Mesenchymal stem cell (in vitro differentiated cells and primary cell): Measurements from ENCODE around the gene RHAG.
"Not testable (repeated sequence)": the region's sequence is repeated elsewhere in the genome, so short reads cannot be mapped to it uniquely, and the experiment has no call there.

Source experiments
- DNase-seq: peaks from one replicate; pipeline ENCODE4 v3.0.0-alpha.2; 2013
- H2AFZ ChIP-seq: one replicate; pipeline ENCODE4 v1.6.1; 2013; ENCODE audit warnings: low read depth, mild to moderate bottlenecking, control low read depth, inconsistent platforms, low read length, moderate library complexity
- H2AK5ac ChIP-seq: 2 replicates; pipeline ENCODE4 v1.6.1; 2013; ENCODE audit warnings: low read length, moderate library complexity, mild to moderate bottlenecking, inconsistent platforms; ENCODE audit not compliant: severe bottlenecking
- H2BK120ac ChIP-seq: one replicate; pipeline ENCODE4 v1.6.1; 2013; ENCODE audit warnings: low read depth, mild to moderate bottlenecking, inconsistent platforms, low read length, moderate library complexity
- H2BK12ac ChIP-seq, 2 experiments: one replicate each; pipeline ENCODE4 v1.6.1; 2013; ENCODE audit warnings: inconsistent platforms in 2 of 2, low read length in 2 of 2, mild to moderate bottlenecking in 2 of 2, moderate library complexity in 2 of 2, control low read depth in 1 of 2
- H2BK15ac ChIP-seq: one replicate; pipeline ENCODE4 v1.6.1; 2013; ENCODE audit warnings: mild to moderate bottlenecking, low read depth, inconsistent platforms; ENCODE audit not compliant: poor library complexity, severe bottlenecking
- H2BK5ac ChIP-seq: 2 replicates; pipeline ENCODE4 v1.6.1; 2013; ENCODE audit warnings: low read depth, mild to moderate bottlenecking, low read length, control low read depth, inconsistent platforms; ENCODE audit not compliant: poor library complexity, severe bottlenecking
- H3K14ac ChIP-seq, 2 experiments: one replicate each; pipeline ENCODE4 v1.6.1; 2013; ENCODE audit warnings: inconsistent platforms in 2 of 2, low read length in 2 of 2, control low read depth in 1 of 2, mild to moderate bottlenecking in 1 of 2, moderate library complexity in 1 of 2
- H3K18ac ChIP-seq, 2 experiments: one replicate each; pipeline ENCODE4 v1.6.1; 2013; ENCODE audit warnings: inconsistent platforms in 2 of 2, low read length in 2 of 2, control low read depth in 1 of 2, low read depth in 1 of 2, mild to moderate bottlenecking in 1 of 2
- H3K23ac ChIP-seq, 2 experiments: one replicate each; pipeline ENCODE4 v1.6.1; 2013; ENCODE audit warnings: inconsistent platforms in 2 of 2, low read length in 2 of 2, mild to moderate bottlenecking in 2 of 2, moderate library complexity in 2 of 2, control low read depth in 1 of 2
- H3K27ac ChIP-seq: 2 replicates; pipeline ENCODE4 v1.5.1; 2013; ENCODE audit warnings: mild to moderate bottlenecking, moderate library complexity, low read length, control low read depth, inconsistent platforms; ENCODE audit not compliant: poor library complexity, severe bottlenecking
- H3K27me3 ChIP-seq, 2 experiments: 2 replicates each; pipeline versions ENCODE4 v1.6.1 to v1.7.0; 2013; ENCODE audit warnings: low read length in 2 of 2, mild to moderate bottlenecking in 2 of 2, moderate library complexity in 2 of 2, control low read depth in 1 of 2, inconsistent platforms in 1 of 2; ENCODE audit not compliant: control insufficient read depth in 1 of 2, insufficient read depth in 1 of 2
- H3K36me3 ChIP-seq, 2 experiments: 2 replicates each; pipeline versions ENCODE4 v1.6.1 to v1.7.0; 2013; ENCODE audit warnings: low read length in 2 of 2, control low read depth in 1 of 2, inconsistent platforms in 1 of 2, low read depth in 1 of 2, mild to moderate bottlenecking in 1 of 2; ENCODE audit not compliant: insufficient read depth in 2 of 2, control insufficient read depth in 1 of 2
- H3K4ac ChIP-seq, 2 experiments: one replicate each; pipeline ENCODE4 v1.6.1; 2013; ENCODE audit warnings: inconsistent platforms in 2 of 2, low read length in 2 of 2, mild to moderate bottlenecking in 2 of 2, moderate library complexity in 2 of 2, control low read depth in 1 of 2, low read depth in 1 of 2
- H3K4me1 ChIP-seq: 2 replicates; pipeline ENCODE4 v1.6.1; 2013; ENCODE audit warnings: low read depth, low read length, control low read depth; ENCODE audit not compliant: control insufficient read depth, insufficient read depth
- H3K4me2 ChIP-seq: 2 replicates; pipeline ENCODE4 v1.6.1; 2013; ENCODE audit warnings: low read length, mild to moderate bottlenecking, inconsistent platforms; ENCODE audit not compliant: poor library complexity, severe bottlenecking
- H3K4me3 ChIP-seq, 2 experiments: 2 replicates each; pipeline versions ENCODE4 v1.5.1 to v1.7.0; 2013; ENCODE audit warnings: low read length in 2 of 2, mild to moderate bottlenecking in 2 of 2, control low read depth in 1 of 2, low read depth in 1 of 2; ENCODE audit not compliant: insufficient read depth in 1 of 2
- H3K79me1 ChIP-seq: replicated peaks from 2 replicates; pipeline ENCODE4 v1.6.1; 2013; ENCODE audit warnings: mild to moderate bottlenecking, control low read depth, low read length, inconsistent platforms; ENCODE audit not compliant: poor library complexity, severe bottlenecking
- H3K9ac ChIP-seq: 2 replicates; pipeline ENCODE4 v1.7.0; 2013; ENCODE audit warnings: mild to moderate bottlenecking, low read length, moderate library complexity
- H3K9me3 ChIP-seq: 2 replicates; pipeline ENCODE4 v1.7.0; 2013; ENCODE audit warnings: mild to moderate bottlenecking, low read length; ENCODE audit not compliant: control insufficient read depth
- H4K8ac ChIP-seq: one replicate; pipeline ENCODE4 v1.6.1; 2013; ENCODE audit warnings: inconsistent platforms, mild to moderate bottlenecking, low read length, moderate library complexity
- H4K91ac ChIP-seq: one replicate; pipeline ENCODE4 v1.6.1; 2013; ENCODE audit warnings: mild to moderate bottlenecking, low read length, inconsistent platforms
- WGBS: methylation state at CpG from one replicate; pipeline ENCODE4 v1.1.7; 2013; ENCODE audit warnings: mixed read lengths; 5-methylcytosine and 5-hydroxymethylcytosine counted together

The RHAG gene

DNA sequence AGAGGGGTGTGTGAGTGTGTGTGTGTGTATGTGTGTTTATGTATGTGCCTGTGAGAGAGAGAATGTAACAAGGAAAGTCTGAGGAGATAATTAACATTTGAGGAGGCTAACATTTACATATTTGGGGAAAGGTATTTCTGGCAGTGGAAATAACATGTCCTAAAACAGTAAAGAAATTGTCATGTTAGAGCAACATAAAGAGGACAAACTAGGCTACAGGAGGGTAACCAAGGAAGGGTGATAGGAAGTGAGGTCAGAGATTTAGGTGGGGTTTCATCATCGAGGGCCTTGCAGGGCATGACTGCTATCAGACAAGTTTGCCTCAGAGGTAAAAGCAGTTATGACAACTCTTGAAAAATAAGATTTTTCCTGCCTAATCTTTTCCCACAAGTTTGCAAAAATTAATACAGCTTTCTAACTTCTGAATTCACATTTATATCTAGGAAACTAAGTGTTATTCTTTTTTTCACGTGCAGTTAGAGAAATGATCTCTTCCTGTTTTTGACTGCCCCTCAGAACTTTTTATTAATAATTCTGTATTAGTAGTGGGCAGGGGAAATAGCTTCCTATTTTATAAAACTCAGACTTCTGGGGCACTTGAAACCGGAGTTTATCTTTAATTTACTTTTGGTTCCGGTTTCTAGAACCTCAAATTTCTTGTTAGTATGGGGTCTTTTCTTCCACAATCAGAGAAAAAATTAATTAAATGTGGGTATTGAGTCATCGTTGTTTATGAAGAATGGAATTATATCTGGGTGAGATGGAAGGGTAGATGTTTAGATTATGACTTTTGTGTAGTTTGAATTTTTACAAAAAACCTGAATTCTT lies 30.5 kb upstream of the RHAG start:
- no peak overlapping the region for H3K14ac ChIP-seq
- H3K4ac ChIP-seq, result no peak overlapping the region
- H2AK5ac ChIP-seq, result no peak overlapping the region
- H2BK5ac ChIP-seq, result no peak overlapping the region
- no peak overlapping the region for H2BK120ac ChIP-seq
- H3K36me3 ChIP-seq, result no peaks in the 10 kb centered on the region
- no peak overlapping the region for H2AFZ ChIP-seq
- H3K27me3 ChIP-seq, result no peaks in the 10 kb centered on the region
- 90% methylated on average over 4 of the region's 5 CpGs for WGBS
- H2BK15ac ChIP-seq, result no peak overlapping the region
- H3K4me3 ChIP-seq, result no peak overlapping the region
- no peaks in the 10 kb centered on the region for H3K9me3 ChIP-seq
- H2BK12ac ChIP-seq, result no peak overlapping the region
- H4K91ac ChIP-seq, result no peak overlapping the region
- H3K4me1 ChIP-seq, result no peaks in the 10 kb centered on the region
- DNase-seq, result no peak
- H3K79me1 ChIP-seq, result no peaks in the 10 kb centered on the region
- H3K4me2 ChIP-seq, result no peak overlapping the region
- H3K9ac ChIP-seq, result no peak overlapping the region
- no peak overlapping the region for H4K8ac ChIP-seq
- H3K18ac ChIP-seq, result no peak overlapping the region
- no peak overlapping the region for H3K23ac ChIP-seq
- no peak overlapping the region for H3K27ac ChIP-seq

- Histone ChIP-seq H3K4me2 (no peak overlapping the region), H3K36me3 (no peaks in the 10 kb centered on the region), H3K4me1 (no peaks in the 10 kb centered on the region), H2BK15ac (no peak overlapping the region), H3K79me1 (no peaks in the 10 kb centered on the region), H4K8ac (no peak overlapping the region), H2AFZ (no peak overlapping the region), H3K18ac (no peak overlapping the region), H3K9ac (no peak overlapping the region), H4K91ac (no peak overlapping the region), H2BK120ac (no peak overlapping the region), H3K4me3 (no peak overlapping the region), H2BK5ac (no peak overlapping the region), H2BK12ac (no peak overlapping the region), H3K4ac (no peak overlapping the region), H3K9me3 (no peaks in the 10 kb centered on the region), H3K14ac (no peak overlapping the region), H3K27ac (no peak overlapping the region), H3K27me3 (no peaks in the 10 kb centered on the region), H3K23ac (no peak overlapping the region), H2AK5ac (no peak overlapping the region)
- DNase-seq, result no peak
- WGBS, result no CpG with 5 or more reads among the region's 1 CpG
Observed at GRCh38 chr6:49666480-49666879, 29.8 kb upstream of the RHAG start.

DNA sequence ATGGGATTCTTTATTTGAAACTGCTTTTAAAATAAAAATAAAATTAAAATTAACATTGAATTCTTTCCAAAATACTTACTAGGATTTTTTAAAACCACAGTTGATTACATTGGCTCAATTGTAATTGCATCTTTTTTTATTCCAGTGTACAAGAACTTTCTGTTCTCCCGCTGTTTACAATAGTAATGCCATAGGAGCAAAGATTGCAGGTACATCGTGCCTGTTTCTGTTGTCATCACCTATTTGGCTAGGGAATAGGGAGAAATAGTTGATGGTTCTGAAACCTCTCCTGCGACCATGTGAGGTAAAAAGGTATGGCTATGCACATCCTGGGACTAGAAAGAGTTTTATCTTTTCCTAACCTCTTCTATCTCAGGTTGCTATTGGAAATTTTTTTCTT lies 28.2 kb upstream of the RHAG start:
- Histone ChIP-seq H3K23ac (no peak overlapping the region), H2BK5ac (no peak overlapping the region), H2BK15ac (no peak overlapping the region), H3K27me3 (no peaks in the 10 kb centered on the region), H4K8ac (no peak overlapping the region), H4K91ac (no peak overlapping the region), H2BK12ac (no peak overlapping the region), H3K18ac (no peak overlapping the region), H3K4me3 (no peak overlapping the region), H3K9ac (no peak overlapping the region), H3K4ac (no peak overlapping the region), H3K14ac (no peak overlapping the region), H3K27ac (no peak overlapping the region), H2AK5ac (no peak overlapping the region), H3K4me2 (no peak overlapping the region), H2BK120ac (no peak overlapping the region), H3K36me3 (no peaks in the 10 kb centered on the region), H3K4me1 (no peaks in the 10 kb centered on the region), H3K79me1 (no peaks in the 10 kb centered on the region), H3K9me3 (no peaks in the 10 kb centered on the region), H2AFZ (no peak overlapping the region)
- 93% methylated on average over 3 of the region's 3 CpGs for WGBS
- no peak for DNase-seq

- not testable (repeated sequence) for H3K18ac ChIP-seq, H2BK12ac ChIP-seq, H3K4me3 ChIP-seq, H3K9me3 ChIP-seq, H4K91ac ChIP-seq, H2BK120ac ChIP-seq, H3K79me1 ChIP-seq, H3K23ac ChIP-seq, H3K27ac ChIP-seq, H3K4ac ChIP-seq, H4K8ac ChIP-seq, H3K36me3 ChIP-seq, H3K4me1 ChIP-seq, H3K9ac ChIP-seq, H2AFZ ChIP-seq, H3K14ac ChIP-seq, H2AK5ac ChIP-seq, H2BK5ac ChIP-seq, DNase-seq, H3K4me2 ChIP-seq, H2BK15ac ChIP-seq, H3K27me3 ChIP-seq
- WGBS, result 88% methylated on average over 1 of the region's 1 CpG
Observed at GRCh38 chr6:49664054-49664453, 27.4 kb upstream of the RHAG start.
